DMS153 treated with DMSO at 0.1 percent for 48 hours (cell line): ENCODE results near the gene SYNGR1.
"Not testable (repeated sequence)": the region's sequence is repeated elsewhere in the genome, so short reads cannot be mapped to it uniquely, and the experiment has no call there.

Source experiments
- DNase-seq: peaks from one replicate; lab custom pipeline; 2025; ENCODE audit not compliant: unreplicated experiment; lab: John Stamatoyannopoulos, UW

Gene SYNGR1

GRCh38 chr22:39350757-39351688 is 1.2 kb downstream of the SYNGR1 start:
- no peak for DNase-seq

GRCh38 chr22:39351689-39352214 is 2.0 kb downstream of the SYNGR1 start:
- no peak for DNase-seq

- no peak for DNase-seq
Observed at GRCh38 chr22:39352306-39352891, 2.6 kb downstream of the SYNGR1 start.

DNA sequence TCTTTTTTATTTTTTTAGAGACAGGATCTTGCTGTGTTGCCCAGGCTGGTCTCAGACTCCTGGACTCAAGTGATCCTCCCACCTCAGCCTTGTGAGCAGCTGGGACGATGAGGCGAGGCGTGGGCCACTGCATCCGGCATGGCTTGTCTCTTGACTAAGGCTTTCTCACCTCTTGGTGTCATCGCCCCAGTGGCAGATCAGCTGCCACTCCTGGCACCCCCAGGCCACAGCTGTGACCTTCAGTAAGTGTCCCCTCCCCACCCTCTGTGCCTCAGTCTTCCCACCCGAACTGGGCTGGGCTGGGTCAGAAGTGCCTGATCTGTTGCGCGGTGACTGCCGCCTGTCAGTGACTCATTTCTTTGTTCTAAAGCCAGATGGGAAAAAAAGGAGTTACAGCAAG is 3.6 kb downstream of the SYNGR1 start:
- no peak for DNase-seq

GRCh38 chr22:39355080-39355479 is 5.3 kb downstream of the SYNGR1 start:
- DNase-seq = no peak

- not testable (repeated sequence) for DNase-seq
Observed at GRCh38 chr22:39355805-39356204, 6.0 kb downstream of the SYNGR1 start.

DNA sequence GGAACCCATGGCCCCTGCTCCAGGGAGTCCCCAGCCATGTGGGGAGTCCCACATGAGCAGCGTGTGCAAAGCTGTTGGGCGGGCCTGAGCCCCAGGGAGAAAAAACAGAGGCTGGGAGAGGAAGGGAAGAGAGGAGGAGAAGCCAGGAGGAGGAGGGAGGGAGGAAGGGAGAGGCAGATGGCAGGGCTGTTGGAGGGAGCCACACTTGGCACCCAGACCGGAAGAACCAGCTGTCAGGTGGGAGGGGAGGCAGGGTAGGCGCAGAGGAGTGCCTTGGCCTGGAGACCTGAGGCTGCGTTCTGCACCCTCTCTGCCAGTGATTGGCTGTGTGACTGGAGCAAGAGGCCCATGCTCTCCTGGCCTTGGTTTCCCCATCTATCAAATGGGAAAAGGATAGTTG is 6.7 kb downstream of the SYNGR1 start:
- no peak for DNase-seq

GRCh38 chr22:39357110-39358108 is 7.6 kb downstream of the SYNGR1 start:
- DNase-seq = not testable (repeated sequence)

GRCh38 chr22:39358197-39358596 is 8.4 kb downstream of the SYNGR1 start:
- DNase-seq = not testable (repeated sequence)

GRCh38 chr22:39359659-39360195 is 9.9 kb downstream of the SYNGR1 start:
- DNase-seq = no peak

DNA sequence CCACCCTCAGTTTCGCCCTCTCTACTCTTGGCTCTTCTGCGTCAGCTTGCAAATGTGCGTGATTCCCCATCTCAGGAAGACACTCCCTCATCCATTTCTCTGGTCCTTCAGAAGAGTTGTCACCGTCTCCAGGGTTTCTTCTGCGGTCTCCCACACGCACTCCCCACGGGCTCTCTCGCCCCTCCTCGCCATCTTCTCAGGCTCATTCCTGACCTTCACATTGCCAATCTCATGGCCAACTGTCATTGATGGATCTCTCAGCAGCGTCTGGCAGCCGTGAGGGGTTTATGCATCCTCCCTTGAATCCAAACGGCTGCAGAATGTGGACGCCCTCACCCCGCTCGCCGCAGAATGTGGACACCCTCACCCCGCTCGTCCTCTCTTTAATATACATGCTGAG is 10.5 kb downstream of the SYNGR1 start:
- DNase-seq = no peak

GRCh38 chr22:39360674-39361413 is 11.1 kb downstream of the SYNGR1 start:
- DNase-seq = no peak

GRCh38 chr22:39361496-39361895 is 11.7 kb downstream of the SYNGR1 start:
- DNase-seq = no peak

GRCh38 chr22:39362271-39362670 is 12.5 kb downstream of the SYNGR1 start:
- no peak for DNase-seq

DNA sequence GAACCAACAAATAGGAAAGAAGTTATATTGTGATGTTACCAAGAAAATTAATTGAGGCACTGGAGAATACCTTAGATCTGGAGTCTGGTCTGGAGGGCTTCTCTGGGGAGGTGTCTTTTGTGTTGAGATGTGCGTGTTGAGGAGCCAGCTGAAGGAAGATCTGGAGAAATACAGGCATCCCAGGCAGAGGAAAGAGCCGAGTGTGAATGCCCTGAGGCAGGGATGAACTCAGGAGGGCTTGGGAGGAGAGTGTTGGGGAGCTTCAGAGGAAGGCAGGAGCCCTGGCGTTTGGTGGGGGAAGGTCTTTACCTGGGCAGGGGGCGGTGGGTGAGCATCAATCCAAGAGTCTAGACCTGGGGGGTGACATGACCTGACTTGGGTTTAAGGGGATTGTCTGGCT is 13.1 kb downstream of the SYNGR1 start:
- no peak for DNase-seq

DNA sequence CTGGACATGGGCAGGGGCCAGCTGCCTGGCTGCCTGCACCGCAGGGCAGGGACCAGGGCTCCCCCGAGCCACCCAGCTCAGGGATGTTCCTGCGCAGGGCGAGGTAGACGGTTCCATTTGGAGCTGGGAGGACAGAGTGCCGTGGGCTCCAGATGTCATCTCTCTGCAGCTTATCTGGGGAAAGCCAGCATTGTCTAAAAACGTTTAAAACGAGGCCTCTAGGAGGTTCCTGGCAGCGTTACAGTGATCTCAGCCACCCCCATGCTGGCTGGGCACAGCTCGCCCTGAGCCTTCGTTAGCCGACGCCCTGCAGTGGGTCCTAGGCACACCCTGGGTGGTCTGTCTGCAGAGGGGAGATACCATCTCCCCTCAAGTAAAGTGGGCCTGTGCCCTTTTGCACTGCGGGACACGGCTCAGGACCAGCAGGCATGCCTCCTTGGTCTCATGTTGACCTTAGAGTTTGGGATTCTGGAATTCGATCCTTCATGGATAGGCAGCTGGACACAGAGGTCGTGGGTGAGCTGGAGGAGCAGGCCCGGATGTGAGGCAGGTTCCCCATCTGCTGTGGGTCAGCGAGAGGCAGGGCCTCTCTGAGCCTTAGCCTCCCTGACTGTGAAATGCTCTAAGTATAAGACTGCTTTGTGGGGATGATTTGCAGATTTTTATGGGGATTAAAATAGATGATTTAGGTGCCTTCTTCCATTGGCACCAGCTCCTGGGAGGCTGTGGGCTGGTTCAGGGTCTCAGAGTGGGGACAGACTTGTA is 14.1 kb downstream of the SYNGR1 start:
- no peak for DNase-seq

DNA sequence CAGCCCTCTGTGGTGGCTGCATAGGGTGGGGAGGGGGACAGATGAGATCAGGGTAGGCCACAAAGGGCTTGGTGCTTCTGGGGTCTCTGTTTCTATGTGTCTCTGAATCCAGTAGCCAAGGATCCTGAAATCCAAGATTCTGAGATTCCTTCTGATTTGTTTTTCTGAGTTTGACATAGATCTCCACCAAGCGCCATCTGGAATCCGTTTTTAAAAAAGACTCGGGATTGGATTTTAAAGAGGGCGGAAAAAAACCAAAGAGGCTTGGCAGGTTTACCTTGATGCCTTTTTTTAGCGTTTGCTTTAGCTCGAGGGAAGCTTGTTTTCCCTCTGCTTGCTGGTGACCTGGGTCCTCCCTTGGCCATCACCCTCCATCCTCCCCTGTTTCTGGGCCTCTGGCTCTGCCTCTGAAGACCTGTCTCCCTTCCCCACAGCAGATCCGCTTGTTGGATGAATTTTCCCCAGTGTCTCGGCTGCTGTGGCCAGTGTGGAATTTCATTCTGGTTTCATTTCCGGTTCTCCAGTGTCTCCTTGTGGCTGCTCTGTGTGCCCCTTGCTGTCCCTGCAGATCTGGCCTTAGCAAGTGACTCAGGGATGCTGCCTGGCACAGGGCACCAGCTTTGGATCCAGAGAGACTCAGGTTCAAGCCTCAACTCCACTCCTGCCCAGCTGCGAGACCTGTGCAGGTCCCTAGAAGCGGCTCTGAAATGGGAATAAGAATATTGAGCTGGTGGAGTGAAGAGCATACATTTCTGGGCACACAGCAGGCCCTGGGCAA is 15.1 kb downstream of the SYNGR1 start:
- DNase-seq = no peak

DNA sequence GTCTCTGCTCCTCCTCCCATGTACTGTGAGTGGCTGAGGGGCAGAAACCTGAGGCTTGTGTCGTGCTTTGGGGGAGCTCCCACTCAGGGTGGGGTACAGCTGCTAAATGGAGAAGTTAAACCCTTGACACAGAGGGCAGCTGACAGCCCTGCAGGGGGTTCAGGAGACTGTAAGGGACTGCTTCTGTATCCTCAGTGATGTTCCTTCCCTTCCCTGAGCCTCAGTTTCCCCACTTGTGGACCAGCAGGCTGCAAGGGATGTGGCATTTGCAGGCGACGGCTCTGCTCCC is 15.6 kb downstream of the SYNGR1 start:
- no peak for DNase-seq

DNA sequence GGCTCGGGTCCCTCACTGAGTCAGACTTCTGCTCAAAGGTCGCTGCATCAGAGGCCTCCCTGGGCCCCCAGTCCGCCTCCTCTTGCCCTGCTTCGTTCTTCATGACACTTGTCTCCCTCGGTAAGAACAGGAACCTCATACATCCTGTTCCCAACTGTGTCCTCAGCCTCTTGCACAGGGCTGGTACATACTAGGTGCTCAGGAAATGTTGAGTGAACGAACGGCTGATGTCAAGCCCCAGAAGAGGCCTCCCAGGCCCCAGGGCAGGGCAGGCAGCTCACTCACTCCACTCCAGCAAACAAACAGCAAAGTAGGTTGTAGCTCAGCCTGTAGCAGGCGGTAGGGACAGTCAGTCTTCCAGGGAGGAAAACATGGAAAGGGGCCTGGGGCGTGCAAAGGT is 17.2 kb downstream of the SYNGR1 start:
- DNase-seq = no peak
